ENCODE data around the gene UROD. TPM values are rescaled to one million over a fixed set of nuclear protein-coding genes. Genes with fewer than 3 reads are reported as not detected.
A peak's percentile ranks its signal among the peaks of the same experiment; 100 is the strongest.
"Not testable (repeated sequence)": the region's sequence is repeated elsewhere in the genome, so short reads cannot be mapped to it uniquely, and the experiment has no call there.

Gene UROD
- 100 to 1,000 TPM in 2 of 3 donors, 10 to 100 TPM in 1; 67.6 to 110 (median 102) TPM for polyA plus RNA-seq

GRCh38 chr1:45011837-45012638 is at the start of gene UROD:
Gene UROD, plus strand, starts transcription at chr1:45012254. Its CDS starts 12 bp downstream, at chr1:45012266.
- H3K27ac Mint-ChIP-seq, result peak within 1 kb of the TSS; percentile 86 to 97 (median 92)
- peaks cover 2 to 4% (median 3%) of the 10 kb centered on the region in 3 donors for H3K27me3 Mint-ChIP-seq (ENCODE audit: low read depth in 3 of 3)
- H3K9me3 Mint-ChIP-seq, result no peaks in the 10 kb centered on the region
- H3K4me3 Mint-ChIP-seq, result peak within 1 kb of the TSS; percentile 88 to 96 (median 91)
- DNase-seq, result peak; percentile 85 to 88 (median 87)
- H3K4me1 Mint-ChIP-seq, result peaks cover 47 to 61% of the 10 kb centered on the region in 2 donors
- H3K36me3 Mint-ChIP-seq, result peaks cover 11 to 12% (median 11%) of the 10 kb centered on the region in 3 donors

DNA sequence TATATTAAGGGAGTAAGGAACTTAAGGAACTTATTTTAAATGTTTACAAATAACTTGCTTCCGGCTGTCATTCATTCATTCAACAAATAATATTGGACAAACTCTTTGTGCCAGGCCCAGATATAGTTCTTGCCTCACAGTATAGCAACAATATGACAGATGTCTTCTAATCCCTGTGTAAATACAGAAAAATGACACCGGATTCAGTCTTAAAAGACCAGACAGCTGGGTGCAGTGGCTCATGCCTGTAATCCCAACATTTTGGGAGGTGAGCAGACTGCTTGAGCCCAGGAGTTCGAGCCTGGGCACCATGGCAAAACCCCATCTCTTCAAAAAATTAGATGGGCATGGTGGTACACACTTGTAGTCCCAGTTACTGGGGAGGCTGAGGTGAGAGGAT is 49.3 kb upstream of the UROD start:
- no peak overlapping the region for H3K27ac Mint-ChIP-seq
- H3K36me3 Mint-ChIP-seq, result peaks cover 0 to 10% (median 3%) of the 10 kb centered on the region in 3 donors
- no peaks in the 10 kb centered on the region for H3K9me3 Mint-ChIP-seq
- no peaks in the 10 kb centered on the region for H3K27me3 Mint-ChIP-seq (ENCODE audit: low read depth in 3 of 3)
- H3K4me1 Mint-ChIP-seq, result no peaks in the 10 kb centered on the region
- no peak overlapping the region for H3K4me3 Mint-ChIP-seq
- DNase-seq, result no peak

GRCh38 chr1:44964396-44964795 is 47.7 kb upstream of the UROD start:
- Mint-ChIP-seq H3K4me1 (no peaks in the 10 kb centered on the region), H3K9me3 (no peaks in the 10 kb centered on the region), H3K27me3 (ENCODE audit: low read depth in 3 of 3) (no peaks in the 10 kb centered on the region), H3K4me3 (no peak overlapping the region), H3K36me3 (peaks cover 0 to 8% (median 6%) of the 10 kb centered on the region in 3 donors), H3K27ac (no peak overlapping the region)
- no peak for DNase-seq

- no peaks in the 10 kb centered on the region for H3K9me3 Mint-ChIP-seq
- H3K27me3 Mint-ChIP-seq (ENCODE audit: low read depth in 3 of 3), result no peaks in the 10 kb centered on the region
- no peak overlapping the region for H3K27ac Mint-ChIP-seq
- DNase-seq, result no peak
- H3K36me3 Mint-ChIP-seq, result peaks cover 3 to 15% (median 7%) of the 10 kb centered on the region in 3 donors
- H3K4me3 Mint-ChIP-seq, result no peak overlapping the region
- peaks cover 0 to 2% of the 10 kb centered on the region in 2 donors for H3K4me1 Mint-ChIP-seq
These were observed 41.7 kb upstream of the UROD start for GRCh38 chr1:44970317-44970716.

DNA sequence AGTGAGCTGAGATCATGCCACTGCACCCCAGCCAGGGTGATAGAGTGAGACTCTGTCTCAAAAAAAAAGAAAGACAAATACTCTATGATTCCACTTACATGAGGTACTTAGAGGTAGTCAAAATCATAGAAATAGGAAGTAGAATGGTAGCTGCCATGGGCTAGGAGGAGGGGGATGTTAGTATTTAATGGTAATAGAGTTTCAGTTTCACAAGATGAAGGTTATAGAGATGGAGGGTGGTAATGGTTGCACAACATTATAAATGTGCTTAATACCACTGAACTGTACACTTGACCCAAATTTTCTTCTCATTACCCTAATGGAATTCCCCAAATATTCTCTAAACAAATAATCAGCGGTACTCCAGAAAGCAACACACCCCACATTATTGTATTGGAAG is 38.4 kb upstream of the UROD start:
- H3K9me3 Mint-ChIP-seq, result no peaks in the 10 kb centered on the region
- peaks cover 0 to 2% of the 10 kb centered on the region in 2 donors for H3K4me1 Mint-ChIP-seq
- no peak overlapping the region for H3K4me3 Mint-ChIP-seq
- no peak for DNase-seq
- peak overlapping the region in 2 of 6 donors; percentile 23 to 72 for H3K27ac Mint-ChIP-seq
- H3K27me3 Mint-ChIP-seq (ENCODE audit: low read depth in 3 of 3), result no peaks in the 10 kb centered on the region
- peaks cover 23 to 31% (median 26%) of the 10 kb centered on the region in 3 donors for H3K36me3 Mint-ChIP-seq

DNA sequence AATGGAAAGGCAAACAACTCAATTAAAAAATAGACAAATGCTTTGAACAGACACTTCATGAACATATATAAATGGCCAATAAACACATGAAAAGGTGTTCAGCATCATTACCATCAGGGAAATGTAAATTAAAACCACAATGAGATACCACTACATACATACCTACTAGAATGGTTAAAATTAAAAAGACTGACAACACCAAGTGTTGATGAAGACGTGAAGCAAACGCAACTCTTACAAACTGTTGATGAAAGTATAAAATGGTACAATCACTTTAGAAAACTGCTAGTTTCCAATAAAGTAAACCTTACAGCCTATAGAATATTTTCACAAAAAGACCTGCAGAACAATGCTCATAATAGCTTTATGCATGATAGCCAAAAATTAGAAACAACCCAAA is 35.8 kb upstream of the UROD start:
- no peaks in the 10 kb centered on the region for H3K27me3 Mint-ChIP-seq (ENCODE audit: low read depth in 3 of 3)
- no peaks in the 10 kb centered on the region for H3K9me3 Mint-ChIP-seq
- H3K4me3 Mint-ChIP-seq, result no peak overlapping the region
- H3K27ac Mint-ChIP-seq, result no peak overlapping the region
- peaks cover 25 to 37% (median 27%) of the 10 kb centered on the region in 3 donors for H3K36me3 Mint-ChIP-seq
- peaks cover 0 to 2% of the 10 kb centered on the region in 2 donors for H3K4me1 Mint-ChIP-seq
- DNase-seq, result no peak

GRCh38 chr1:44977372-44977771 is 34.7 kb upstream of the UROD start:
- H3K9me3 Mint-ChIP-seq; H3K4me3 Mint-ChIP-seq; DNase-seq; H3K27me3 Mint-ChIP-seq (ENCODE audit: low read depth in 3 of 3); H3K4me1 Mint-ChIP-seq; H3K27ac Mint-ChIP-seq: not testable (repeated sequence)
- H3K36me3 Mint-ChIP-seq, result peaks cover 25 to 37% (median 27%) of the 10 kb centered on the region in 3 donors

DNA sequence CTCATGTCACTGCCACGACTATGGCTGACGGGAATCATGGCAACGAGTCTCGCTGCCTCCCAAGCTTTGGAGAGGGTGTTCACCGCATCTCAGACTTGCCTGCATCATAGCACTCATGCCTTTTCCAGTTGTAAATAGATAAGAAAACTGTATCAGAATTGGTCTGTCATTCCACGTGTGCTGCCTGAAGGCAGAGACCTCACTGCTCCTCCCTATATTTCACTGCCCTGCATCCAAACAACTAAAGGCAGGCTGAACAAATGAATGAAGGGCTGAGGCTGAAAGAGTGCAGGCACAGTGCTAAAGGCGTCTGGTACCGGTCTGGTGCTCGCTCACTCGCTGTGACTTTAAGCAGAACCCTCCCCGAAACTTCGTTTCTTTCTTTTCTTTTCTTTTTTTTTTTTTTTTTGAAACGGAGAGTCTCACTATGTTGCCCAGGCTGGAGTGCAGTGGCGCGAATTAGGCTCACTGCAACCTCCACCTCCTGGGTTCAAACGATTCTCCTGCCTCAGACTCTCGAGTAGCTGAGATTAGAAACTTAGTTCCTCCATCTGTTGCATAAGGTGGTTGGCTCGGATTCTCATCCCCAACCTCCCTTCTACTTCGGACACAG is 26.2 kb upstream of the UROD start:
- Mint-ChIP-seq H3K4me1 (peaks cover 19 to 23% of the 10 kb centered on the region in 2 donors), H3K27ac (peak overlapping the region; percentile 69 to 96 (median 85)), H3K36me3 (peaks cover under 1 to 2% (median under 1%) of the 10 kb centered on the region in 3 donors), H3K27me3 (ENCODE audit: low read depth in 3 of 3) (peaks cover 3 to 5% (median 5%) of the 10 kb centered on the region in 3 donors), H3K4me3 (peak overlapping the region; percentile 90 to 99 (median 94)), H3K9me3 (no peaks in the 10 kb centered on the region)
- DNase-seq, result no peak

DNA sequence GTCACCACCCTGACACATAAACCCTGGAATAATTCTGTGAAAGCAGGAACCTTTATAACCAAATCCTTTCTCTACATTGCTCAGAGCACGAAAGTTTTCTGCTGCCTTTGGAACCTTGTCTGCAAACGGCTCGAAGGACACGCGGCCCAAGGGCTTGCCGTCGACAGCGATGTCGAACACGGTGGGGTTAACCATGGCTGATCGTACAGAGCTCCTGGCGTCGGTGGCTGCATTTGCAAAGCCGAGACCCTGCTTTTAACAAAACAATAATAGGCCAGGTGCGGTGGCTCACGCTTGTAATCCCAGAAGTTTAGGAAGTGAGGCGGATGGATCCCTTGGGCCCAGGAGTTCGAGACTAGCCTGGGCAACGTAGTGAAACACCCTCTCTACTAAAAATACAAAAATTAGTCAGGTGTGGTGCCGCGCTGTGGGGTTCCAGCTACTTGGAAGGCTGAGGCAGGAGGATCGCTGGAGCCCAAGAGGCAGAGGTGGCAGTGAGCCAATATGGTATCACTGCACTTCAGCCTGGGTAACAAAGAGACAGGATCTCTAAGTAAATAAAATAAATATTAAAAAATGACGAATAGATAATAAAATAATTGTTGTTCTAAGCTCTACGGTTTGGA is 23.4 kb upstream of the UROD start:
- Mint-ChIP-seq H3K4me1 (peaks cover 17 to 19% of the 10 kb centered on the region in 2 donors), H3K27ac (no peak overlapping the region), H3K27me3 (ENCODE audit: low read depth in 3 of 3) (peaks cover 3 to 5% (median 5%) of the 10 kb centered on the region in 3 donors), H3K4me3 (peak overlapping the region in 2 of 5 donors; percentile 45 to 61), H3K36me3 (no peaks in the 10 kb centered on the region), H3K9me3 (no peaks in the 10 kb centered on the region)
- no peak for DNase-seq

DNA sequence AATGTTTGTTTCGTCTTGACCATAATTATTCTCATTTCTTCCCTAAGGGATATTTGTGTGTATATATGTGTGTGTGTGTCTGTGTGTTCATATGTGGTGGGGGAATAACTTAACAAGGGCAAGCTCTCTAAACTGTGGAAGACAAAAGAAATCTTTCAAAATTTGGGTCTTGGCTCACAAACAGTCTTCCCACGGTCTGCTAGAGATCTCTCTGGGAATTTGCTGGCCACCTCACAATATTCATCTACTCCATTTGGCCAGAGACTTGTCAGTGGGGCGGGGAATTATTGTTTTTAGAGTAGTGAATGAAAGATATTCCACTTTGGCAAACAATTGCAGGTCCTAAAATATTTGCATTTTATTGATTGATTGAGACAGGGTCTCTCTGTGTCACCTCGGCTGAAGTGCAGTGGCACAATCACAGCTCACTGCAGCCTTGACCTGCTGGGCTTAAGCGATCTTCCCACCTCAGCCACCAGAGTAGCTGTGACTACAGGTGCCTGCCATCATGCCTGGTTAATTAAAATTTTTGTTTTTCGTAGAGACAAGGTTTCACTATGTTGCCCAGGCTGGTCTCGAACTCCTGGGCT is 17.6 kb upstream of the UROD start:
- Mint-ChIP-seq H3K4me1 (no peaks in the 10 kb centered on the region), H3K4me3 (no peak overlapping the region), H3K27me3 (ENCODE audit: low read depth in 3 of 3) (peaks cover 0 to 2% (median 0%) of the 10 kb centered on the region in 3 donors), H3K9me3 (no peaks in the 10 kb centered on the region), H3K36me3 (no peaks in the 10 kb centered on the region), H3K27ac (no peak overlapping the region)
- no peak for DNase-seq

DNA sequence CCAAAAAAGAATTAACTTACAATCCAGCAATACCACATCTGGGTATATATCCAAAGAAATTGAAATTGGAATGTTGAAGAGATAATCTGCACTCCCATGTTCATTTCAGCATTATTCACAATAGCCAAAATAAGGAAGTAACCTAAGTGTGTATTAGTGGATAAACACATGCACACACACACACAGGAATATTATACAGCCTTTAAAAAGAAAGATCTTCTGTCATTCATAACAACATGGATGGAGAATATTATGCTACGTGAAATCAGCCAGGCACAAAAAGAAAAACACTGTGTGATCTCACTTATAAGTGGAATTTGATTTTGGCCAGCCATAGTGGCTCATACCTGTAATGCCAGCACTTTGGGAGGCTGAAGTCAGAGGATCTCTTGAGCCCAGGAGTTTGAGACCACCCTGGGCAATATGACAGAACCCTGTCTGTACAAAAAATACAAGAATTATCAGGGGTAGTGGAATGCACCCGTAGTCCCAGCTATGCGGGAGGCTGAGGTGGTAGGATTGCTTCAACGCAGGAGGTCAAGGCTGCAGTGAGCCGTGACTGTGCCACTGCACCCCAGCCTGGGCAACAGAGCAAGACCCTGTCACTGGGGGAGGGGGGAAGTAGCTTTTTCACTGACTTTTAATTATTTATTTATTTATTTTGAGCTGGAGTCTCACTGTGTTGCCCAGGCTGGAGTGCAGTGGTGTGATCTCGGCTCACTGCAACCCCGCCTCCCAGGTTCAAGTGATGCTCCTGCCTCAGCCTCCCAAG is 16.4 kb upstream of the UROD start:
- Mint-ChIP-seq H3K4me1 (peaks cover under 1 to 2% of the 10 kb centered on the region in 2 donors), H3K27me3 (ENCODE audit: low read depth in 3 of 3) (peaks cover 0 to 4% (median 2%) of the 10 kb centered on the region in 3 donors), H3K4me3 (no peak overlapping the region), H3K27ac (no peak overlapping the region), H3K9me3 (no peaks in the 10 kb centered on the region), H3K36me3 (no peaks in the 10 kb centered on the region)
- DNase-seq, result no peak

- H3K27ac Mint-ChIP-seq, result no peak overlapping the region
- no peaks in the 10 kb centered on the region for H3K9me3 Mint-ChIP-seq
- H3K4me3 Mint-ChIP-seq, result no peak overlapping the region
- DNase-seq, result no peak
- H3K4me1 Mint-ChIP-seq, result peaks cover 5 to 6% of the 10 kb centered on the region in 2 donors
- peaks cover 6 to 15% (median 13%) of the 10 kb centered on the region in 3 donors for H3K36me3 Mint-ChIP-seq
- peaks cover 2 to 4% (median 4%) of the 10 kb centered on the region in 3 donors for H3K27me3 Mint-ChIP-seq (ENCODE audit: low read depth in 3 of 3)
These were observed 12.8 kb upstream of the UROD start for GRCh38 chr1:44999232-44999631.

DNA sequence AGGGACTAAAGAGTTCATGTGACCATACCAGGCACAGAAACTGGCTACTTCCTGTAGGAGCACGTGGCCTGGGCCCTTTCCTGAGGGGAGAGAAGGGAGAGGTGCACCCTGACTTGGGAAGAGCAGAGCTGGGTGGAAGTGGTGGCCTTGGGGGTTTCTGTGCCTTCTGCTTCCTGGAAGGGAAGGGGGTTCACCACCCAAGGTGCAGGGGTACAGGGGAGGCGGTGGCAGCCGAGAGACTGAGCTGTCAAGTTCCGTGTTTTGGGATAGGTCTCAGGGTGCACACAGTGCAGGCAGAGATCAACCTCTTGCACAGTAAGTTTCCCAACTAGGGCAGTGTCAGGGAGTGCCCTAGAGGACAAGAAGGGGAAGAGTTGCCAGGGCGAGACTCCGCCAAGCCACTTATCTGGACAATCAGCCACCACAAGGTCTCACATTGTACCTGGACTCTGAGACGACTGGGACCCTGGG is 11.0 kb upstream of the UROD start:
- peak overlapping the region in 2 of 6 donors; percentile 45 to 73 for H3K27ac Mint-ChIP-seq
- peaks cover 5 to 6% of the 10 kb centered on the region in 2 donors for H3K4me1 Mint-ChIP-seq
- peaks cover 16 to 27% (median 25%) of the 10 kb centered on the region in 3 donors for H3K36me3 Mint-ChIP-seq
- no peak for DNase-seq
- peaks cover 0 to 4% (median 4%) of the 10 kb centered on the region in 3 donors for H3K27me3 Mint-ChIP-seq (ENCODE audit: low read depth in 3 of 3)
- H3K9me3 Mint-ChIP-seq, result no peaks in the 10 kb centered on the region
- H3K4me3 Mint-ChIP-seq, result no peak overlapping the region

Measured in immature natural killer cell (primary cell).